Anterior cingulate cortex (tissue), 58 donors: Measurements from ENCODE around the gene SHMT1.
A peak's percentile ranks its signal among the peaks of the same experiment; 100 is the strongest.

Source experiments
- DNase-seq, 58 donors: peaks; one replicate each; lab custom pipeline; 2025; lab: John Stamatoyannopoulos, UW

Gene SHMT1

GRCh38 chr17:18328643-18329204, 34.6 kb downstream of the SHMT1 start:
- DNase-seq: no peak

- DNase-seq: no peak
Measured at GRCh38 chr17:18327556-18327955, 35.8 kb downstream of the SHMT1 start.

- no peak for DNase-seq
Measured at GRCh38 chr17:18327093-18327492, 36.3 kb downstream of the SHMT1 start.

GRCh38 chr17:18326572-18326971, 36.8 kb downstream of the SHMT1 start:
- DNase-seq: no peak

DNA sequence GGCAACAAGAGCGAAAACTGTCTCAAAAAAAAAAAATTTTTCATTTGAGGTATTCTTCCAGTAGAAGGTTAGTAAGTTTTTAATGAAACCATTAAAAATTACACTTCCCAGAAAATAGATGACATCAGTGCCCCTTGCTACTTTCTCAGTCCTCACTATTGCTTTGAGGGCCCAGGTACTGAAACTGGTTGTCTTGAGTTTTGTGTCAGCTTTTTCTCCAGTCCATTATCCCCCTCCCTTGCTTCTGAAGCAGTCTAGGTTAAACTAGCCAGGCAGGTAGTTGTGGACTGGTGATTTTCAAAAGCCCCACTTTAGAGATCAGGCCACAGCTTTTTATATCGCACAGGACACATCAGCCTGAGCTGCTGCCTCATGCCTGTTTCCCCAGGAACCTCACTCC, 37.3 kb downstream of the SHMT1 start:
- DNase-seq: no peak

- DNase-seq: peak in 1 of 58 donors; percentile 11
Measured at GRCh38 chr17:18324140-18325050, 39.0 kb downstream of the SHMT1 start.

GRCh38 chr17:18323507-18324139, 39.7 kb downstream of the SHMT1 start:
- DNase-seq: no peak

DNA sequence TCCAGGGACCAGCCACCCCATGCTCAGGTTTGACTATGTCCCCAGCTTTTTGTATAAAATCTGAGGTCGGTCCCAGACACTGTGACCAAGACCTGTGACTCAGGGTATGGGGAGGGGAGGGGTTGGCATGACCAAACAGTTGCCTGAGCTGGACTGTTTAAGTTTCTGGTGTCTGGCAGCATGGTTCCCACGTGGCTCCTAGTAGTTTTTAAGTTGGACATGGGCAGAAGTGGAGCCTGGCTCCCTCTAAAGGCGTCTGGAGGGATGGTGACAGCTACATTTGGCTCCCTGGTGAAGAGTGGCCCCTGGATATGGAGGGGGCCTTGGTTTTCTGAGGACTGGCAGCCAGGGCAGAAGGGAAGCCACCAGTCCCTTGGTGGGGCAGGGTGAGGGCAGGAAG, 40.3 kb downstream of the SHMT1 start:
- no peak for DNase-seq

GRCh38 chr17:18322522-18322921, 40.8 kb downstream of the SHMT1 start:
- no peak for DNase-seq

DNA sequence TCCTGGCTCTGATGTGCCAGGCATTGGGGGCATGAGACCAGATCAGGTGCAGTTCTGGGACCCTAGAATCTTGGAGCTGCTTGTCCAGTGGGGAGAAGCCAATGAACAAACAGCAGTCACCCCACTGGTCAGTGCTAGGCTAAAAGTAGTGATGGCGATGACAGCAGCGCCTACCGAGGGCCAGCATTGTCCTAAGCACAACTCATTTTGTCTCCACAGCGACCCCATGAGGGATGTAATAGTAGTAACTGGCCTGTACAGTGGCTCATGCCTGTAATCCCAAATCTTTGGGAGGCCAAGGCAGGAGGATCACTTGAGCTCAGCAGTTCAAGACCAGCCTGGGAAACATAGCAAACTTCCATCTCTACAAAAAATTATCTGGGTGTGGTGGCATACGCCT, 42.0 kb downstream of the SHMT1 start:
- DNase-seq: no peak

DNA sequence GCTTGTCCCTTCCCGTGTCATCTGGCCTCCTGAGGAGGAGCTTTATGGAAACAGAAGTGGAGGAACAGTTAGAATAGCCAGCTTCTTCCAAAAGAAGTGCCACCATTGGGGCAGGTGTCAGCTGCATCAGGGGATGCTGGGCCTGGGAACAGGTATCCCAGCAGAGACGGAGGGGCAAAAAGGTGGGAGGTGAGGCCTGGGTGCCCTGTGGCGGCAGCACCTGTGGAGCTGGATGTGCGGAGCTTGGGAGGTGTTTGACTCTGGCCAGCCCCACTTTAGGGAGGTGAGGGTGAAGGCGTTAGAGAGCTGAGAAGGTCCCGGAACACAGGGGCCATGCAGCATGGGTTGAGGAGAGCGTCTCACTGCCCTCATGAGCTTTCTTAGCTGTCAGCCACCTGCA, 43.0 kb downstream of the SHMT1 start:
- DNase-seq: no peak

GRCh38 chr17:18319604-18320256, 43.6 kb downstream of the SHMT1 start:
- DNase-seq: peak in 16 of 58 donors; percentile 5 to 43 (median 14)

DNA sequence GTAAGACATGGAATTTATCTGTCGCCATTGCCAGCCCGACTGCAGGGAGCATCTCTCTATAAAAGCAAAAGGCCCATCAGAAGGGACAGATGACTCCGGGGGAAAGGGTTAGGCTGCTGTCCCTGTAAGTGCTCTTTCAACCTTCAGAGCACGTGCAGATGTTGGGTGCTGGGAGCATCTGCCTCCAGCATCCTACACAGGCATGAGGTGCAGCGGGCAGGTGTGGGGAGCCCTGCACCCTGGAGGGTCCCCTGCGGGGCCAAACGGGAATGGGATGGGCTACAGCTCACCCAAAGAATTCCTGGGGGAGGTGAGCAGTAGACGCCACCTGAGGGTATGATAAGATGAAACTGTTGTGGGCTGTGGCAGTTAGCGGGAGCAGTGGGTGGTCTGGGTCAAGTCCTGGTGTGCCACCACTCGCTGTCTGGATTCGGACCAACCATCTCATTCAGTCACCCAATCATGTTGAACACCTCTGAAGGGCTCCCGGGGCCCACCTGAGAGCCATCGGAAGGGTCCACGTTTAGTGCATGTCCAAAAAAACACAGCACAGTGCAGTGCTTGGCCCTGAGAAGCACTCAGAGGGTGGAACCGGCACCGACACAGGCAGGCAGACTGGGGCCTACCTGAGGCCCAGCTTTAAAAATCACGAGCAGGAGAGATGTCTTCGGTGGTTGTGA, 44.4 kb downstream of the SHMT1 start:
- no peak for DNase-seq

DNA sequence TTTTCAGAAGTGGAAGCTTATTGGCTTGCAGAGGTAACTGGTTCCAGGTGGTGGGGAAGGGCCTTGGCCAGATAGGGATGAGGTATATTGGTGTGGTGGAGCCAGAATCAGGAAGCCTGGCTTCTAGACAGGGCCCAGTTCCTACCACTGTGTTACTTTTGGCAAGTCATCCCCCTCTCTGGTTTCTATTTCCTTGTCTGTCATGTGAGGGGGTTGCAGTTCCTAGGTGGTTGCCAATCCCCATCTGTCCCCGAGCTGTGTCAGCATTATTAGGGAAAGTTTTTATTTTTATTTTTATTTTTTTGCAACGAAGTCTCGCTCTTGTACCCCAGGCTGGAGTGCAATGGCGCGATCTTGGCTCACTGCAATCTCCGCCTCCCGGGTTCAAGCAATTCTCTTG, 45.2 kb downstream of the SHMT1 start:
- DNase-seq: no peak

DNA sequence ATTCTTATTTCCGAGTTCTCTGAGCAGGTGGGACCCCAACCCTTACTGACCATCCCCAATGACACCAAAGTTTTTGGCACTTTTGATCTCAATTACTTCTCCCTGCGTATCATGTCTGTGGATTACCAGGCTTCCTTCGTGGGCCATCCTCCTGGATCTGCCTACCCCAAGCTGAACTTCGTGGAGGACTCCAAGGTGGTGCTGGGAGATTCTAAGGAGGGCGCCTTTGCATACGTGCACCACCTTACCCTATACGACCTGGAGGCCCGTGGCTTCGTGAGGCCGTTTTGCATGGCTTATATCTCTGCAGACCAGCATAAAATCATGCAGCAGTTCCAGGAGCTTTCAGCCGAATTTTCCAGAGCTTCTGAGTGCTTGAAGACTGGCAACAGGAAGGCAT, 47.4 kb downstream of the SHMT1 start:
- no peak for DNase-seq

- DNase-seq: peak in 1 of 58 donors; percentile 51
Measured at GRCh38 chr17:18315562-18315922, 47.8 kb downstream of the SHMT1 start.

GRCh38 chr17:18314731-18315561, 48.4 kb downstream of the SHMT1 start, which contains the start of the genes SMCR8 and TOP3A:
SMCR8 (plus strand) TSS chr17:18315293; CDS start chr17:18315790, 497 bp downstream.
TOP3A (minus strand) TSS chr17:18314994; CDS start chr17:18314778, 216 bp downstream.
- DNase-seq: peak; percentile 82 to 100 (median 96)

- DNase-seq: peak in 4 of 58 donors; percentile 17 to 56 (median 44)
Measured at GRCh38 chr17:18314059-18314730, 49.2 kb downstream of the SHMT1 start.

GRCh38 chr17:18309202-18309601, 54.1 kb downstream of the SHMT1 start:
- DNase-seq: no peak
